Medulla oblongata (tissue), 1 donor: ENCODE data around the gene SLC12A4.
"Not testable (repeated sequence)": the region's sequence is repeated elsewhere in the genome, so short reads cannot be mapped to it uniquely, and the experiment has no call there.

Experiments used
- DNase-seq: peaks from one replicate; pipeline ENCODE4 v3.0.0-alpha.2; 2015; ENCODE audit errors: extremely low spot score

Gene SLC12A4

GRCh38 chr16:67941469-67942199 is 26.8 kb downstream of the SLC12A4 start:
- no peak for DNase-seq

GRCh38 chr16:67940446-67941089 is 27.9 kb downstream of the SLC12A4 start:
- DNase-seq: no peak

DNA sequence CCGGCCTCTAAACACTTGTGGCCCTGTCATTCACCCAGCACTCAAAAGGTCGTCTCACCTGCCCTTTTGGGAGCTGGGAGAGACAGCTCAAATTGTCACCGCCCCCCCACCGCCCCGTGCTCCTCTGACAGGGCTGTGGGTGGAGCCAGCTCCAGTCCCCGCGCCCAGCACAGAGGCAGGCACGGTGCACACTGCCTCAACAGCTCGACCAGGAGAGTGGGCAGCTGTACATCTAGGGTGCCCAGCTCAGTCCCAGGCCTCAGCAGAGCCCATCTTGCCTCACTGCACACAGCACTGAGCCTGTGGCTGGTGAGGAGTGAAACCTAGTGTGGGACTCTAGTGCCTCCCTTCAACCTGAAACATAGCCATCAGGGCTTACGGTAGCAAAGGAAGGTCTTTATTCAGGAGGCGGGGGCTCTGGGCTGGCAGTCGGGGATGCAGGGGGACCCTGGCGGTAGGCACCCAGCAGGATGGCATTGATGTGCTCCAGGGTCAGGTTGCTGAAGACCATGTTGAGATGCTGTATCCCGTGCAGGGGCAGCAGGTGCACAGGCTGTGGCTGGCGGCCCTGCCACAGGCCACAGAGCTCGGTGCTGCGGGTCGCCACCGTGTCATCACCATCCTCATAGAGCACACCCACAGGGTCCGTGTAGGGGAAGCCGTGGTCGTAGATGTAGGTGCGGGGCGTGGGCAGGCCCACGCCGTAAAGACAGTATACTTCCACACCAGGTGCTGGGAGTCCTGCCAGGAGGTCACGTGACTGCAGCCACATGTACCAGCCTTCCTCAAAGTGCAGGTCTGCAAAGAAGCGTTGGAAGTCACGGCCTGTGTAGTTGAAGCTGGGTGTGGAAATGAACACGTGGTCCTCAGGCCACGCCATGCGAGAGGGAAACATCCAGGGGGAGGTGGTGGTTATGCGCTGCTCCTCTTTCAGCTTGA is 28.7 kb downstream of the SLC12A4 start:
- no peak for DNase-seq

GRCh38 chr16:67937713-67938112 is 30.7 kb downstream of the SLC12A4 start:
- not testable (repeated sequence) for DNase-seq

- DNase-seq: peak; percentile 90
These were observed 31.4 kb downstream of the SLC12A4 start for GRCh38 chr16:67936880-67937605.

DNA sequence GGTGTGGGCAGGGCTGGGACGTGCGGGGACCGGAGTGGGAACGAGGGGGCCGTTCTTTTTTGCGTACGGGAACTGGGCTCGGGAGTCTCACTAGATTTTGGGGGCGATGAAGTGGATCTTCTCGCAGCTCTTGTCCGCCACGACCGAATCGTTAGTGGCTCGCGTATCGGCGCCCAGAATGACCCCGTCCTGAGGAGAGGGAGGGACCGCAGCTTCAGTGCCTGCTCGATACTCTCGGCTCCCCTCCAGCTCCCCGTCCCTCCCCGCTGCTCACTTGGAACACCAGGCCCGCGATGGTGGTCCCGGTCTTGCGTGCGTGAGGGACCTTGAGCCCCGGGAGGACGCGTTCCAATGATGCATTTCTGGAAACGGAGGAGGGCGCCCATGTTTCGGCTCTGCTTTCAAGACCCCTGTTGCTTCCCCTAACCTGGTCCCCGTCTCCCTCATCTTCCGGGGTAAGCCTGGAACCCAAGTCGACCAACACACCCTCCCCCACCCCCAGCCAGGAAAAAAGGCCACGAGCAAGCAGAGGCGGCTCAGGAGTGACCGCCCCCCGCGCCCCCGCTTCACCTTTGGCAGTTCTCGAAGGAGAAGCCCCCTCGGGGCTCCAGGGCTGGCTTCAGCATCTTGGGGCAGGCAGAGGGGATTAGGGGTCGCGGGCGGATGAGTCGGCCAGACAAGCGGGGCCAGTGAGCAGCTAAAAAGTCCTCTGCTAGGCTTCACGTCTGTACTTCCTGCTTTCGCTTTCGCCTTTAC is 32.1 kb downstream of the SLC12A4 start, which contains the start of gene PSMB10:
Gene PSMB10 (minus strand): TSS at position 727 of the 756 bp plus-strand sequence. CDS start 101 bp downstream, at position 626.
- DNase-seq: peak; percentile 55

DNA sequence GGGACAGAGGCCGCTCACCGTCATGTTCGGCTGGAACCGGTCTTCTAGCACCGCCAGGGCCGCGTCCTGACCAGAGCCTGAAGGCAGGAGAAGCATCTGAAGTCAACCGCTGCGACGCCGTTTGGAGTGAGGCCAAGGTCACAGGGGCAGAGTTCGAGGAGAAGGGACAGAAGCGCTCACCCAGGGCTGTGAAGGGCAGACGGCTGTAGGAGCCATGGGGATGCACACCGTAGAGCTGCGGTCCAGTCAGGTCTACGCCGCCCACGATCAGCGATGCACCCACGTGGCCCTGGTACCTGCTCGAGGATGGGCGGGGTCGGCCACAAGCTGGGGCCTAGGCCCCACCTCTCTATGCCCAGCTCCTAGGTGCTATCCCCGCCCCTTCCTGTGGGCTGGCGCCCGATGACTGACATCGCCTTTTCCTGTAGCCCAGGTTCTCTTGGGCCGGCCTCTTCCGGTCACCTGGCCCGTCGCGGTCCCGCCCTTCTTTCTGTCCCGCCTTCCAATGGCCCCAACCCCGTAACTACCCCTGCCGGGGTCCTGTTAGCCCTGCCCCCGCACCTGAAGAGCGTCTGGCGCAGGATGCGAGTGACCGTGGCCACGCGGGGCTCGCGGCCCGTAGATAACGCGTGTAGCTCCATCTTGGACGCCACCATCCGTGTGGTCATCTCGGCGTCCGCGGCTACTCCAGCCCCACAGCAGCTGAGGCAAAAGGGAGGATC is 32.9 kb downstream of the SLC12A4 start:
- peak; percentile 98 for DNase-seq

- peak; percentile 23 for DNase-seq
These were observed 33.4 kb downstream of the SLC12A4 start for GRCh38 chr16:67935101-67935401.

GRCh38 chr16:67934306-67935100 is 33.9 kb downstream of the SLC12A4 start:
- DNase-seq: no peak

- no peak for DNase-seq
These were observed 34.6 kb downstream of the SLC12A4 start for GRCh38 chr16:67933805-67934204.

- DNase-seq: no peak
These were observed 36.0 kb downstream of the SLC12A4 start for GRCh38 chr16:67932462-67932840.

DNA sequence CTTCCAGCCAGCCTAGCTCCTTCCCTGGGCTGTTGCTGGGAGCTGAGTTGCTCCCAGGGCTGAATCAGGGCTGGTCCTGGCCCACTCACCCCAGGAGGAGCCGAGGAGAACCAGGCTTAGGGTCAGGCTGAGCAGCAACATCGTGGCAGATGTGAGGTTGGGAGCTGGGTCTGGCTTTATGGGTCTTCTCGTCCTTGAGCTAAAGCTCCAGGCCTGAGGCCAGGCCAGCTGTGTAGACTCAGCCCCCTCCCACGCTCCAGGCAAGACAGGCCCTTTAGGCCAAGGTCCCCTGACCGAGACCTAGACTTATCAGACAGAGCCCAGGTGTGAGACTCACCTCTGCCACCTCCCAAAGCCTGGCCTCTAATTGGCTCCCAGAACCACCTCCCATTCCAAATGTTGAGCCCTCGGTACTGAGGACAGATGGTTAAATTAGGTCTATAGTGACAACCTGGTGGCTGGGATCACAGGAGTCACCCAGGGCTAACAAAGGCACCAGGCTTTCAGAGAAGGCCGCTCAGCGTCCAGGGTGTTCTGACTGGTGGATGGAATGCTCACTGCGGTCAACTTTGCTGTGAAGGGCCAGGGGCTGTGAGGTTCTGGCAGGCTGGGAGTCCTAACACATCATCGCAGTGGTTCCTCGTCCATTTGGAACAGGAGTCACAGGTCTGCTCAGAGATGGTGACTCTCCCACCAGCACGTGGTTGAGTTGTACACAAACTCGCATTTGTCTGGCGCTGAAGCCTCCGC is 36.5 kb downstream of the SLC12A4 start, which contains the start of gene CTRL:
Gene CTRL (minus strand): TSS at position 151 of the 750 bp plus-strand sequence. CDS start 10 bp downstream, at position 141.
- no peak for DNase-seq

GRCh38 chr16:67930678-67931211 is 37.7 kb downstream of the SLC12A4 start:
- no peak for DNase-seq

DNA sequence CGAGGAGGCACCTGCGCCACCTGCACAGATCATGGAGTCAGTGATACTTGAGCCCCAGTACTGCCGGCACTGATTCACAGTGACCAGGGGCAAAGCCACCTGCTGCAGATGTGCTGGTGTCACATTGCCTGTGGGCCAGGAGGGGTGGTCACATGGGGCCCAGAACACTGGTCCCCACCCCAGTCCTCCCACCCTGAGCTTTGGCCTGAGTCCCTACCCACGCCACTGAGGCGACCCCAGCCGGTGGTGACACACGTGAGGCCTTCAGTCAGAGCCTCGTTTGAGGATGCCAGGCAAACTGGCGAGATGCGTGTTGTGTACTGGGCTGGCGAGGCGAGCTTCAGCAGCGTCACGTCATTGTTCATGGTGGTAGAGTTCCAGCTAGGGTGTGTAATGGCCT is 38.2 kb downstream of the SLC12A4 start:
- no peak for DNase-seq

DNA sequence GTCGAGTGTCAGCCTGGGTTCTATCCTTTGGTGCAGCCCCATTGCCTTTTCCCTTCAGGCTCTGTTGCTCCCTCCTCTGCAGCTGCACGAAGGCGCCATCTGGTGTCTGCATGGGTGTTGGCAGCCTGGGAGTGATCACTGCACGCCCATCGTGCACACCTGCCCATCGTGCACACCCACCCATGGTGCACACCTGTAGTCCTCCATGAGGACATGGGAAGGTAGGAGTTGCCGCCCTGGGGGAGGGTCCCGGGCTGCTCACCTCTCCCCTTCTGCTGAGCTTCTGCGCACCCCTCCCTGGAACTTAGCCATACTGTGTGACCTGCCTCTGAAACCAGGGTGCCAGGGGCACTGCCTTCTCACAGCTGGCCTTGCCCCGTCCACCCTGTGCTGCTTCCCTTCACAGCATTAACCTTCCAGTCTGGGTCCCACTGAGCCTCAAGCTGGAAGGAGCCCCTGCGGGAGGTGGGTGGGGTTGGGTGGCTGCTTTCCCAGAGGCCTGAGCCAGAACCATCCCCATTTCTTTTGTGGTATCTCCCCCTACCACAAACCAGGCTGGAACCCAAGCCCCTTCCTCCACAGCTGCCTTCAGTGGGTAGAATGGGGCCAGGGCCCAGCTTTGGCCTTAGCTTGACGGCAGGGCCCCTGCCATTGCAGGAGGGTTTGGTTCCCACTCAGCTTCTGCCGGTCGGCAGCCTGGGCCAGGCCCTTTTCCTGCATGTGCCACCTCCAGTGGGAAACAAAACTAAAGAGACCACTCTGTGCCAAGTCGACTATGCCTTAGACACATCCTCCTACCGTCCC is 39.7 kb downstream of the SLC12A4 start:
- peak; percentile 79 for DNase-seq

DNA sequence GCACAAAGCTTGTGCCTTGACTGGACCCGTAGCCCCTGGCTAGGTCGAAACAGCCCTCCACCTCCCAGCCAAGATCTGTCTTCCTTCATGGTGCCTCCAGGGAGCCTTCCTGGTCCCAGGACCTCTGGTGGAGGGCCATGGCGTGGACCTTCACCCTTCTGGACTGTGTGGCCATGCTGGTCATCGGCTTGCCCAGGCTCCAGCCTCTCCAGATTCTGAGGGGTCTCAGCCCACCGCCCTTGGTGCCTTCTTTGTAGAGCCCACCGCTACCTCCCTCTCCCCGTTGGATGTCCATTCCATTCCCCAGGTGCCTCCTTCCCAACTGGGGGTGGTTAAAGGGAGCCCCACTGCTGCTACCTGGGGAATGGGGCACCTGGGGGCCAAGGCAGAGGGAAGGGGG is 40.3 kb downstream of the SLC12A4 start:
- no peak for DNase-seq

DNA sequence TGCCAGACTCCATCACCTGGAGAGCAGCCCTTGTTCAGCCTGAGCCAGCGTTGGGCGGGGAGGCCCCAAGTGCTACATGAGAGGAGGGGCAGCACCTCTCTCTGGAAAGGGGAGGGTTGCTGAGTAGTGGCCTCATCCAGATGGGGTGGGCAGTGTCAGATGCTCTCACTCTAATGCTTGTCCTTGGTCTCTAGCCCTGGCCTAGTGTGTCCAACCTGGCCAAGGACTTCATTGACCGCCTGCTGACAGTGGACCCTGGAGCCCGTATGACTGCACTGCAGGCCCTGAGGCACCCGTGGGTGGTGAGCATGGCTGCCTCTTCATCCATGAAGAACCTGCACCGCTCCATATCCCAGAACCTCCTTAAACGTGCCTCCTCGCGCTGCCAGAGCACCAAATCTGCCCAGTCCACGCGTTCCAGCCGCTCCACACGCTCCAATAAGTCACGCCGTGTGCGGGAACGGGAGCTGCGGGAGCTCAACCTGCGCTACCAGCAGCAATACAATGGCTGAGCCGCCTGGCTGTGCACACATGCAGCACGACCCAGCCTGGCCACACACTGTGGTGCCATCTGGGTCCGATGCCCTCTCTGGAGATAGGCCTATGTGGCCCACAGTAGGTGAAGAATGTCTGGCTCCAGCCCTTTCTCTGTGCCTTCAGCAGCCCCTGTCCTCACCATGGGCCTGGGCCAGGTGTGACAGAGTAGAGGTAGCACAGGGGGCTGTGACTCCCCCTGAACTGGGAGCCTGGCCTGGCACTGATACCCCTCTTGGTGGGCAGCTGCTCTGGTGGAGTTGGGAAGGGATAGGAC is 41.1 kb downstream of the SLC12A4 start:
- no peak for DNase-seq
